ENCODE results near the gene COA6. TPM values are rescaled to one million over a fixed set of nuclear protein-coding genes. Genes with fewer than 3 reads are reported as not detected.
"Not testable (repeated sequence)": the region's sequence is repeated elsewhere in the genome, so short reads cannot be mapped to it uniquely, and the experiment has no call there.

COA6 gene
- total and polyA plus RNA-seq, 8 donors: 8.1 to 167 (median 52.3) TPM

DNA sequence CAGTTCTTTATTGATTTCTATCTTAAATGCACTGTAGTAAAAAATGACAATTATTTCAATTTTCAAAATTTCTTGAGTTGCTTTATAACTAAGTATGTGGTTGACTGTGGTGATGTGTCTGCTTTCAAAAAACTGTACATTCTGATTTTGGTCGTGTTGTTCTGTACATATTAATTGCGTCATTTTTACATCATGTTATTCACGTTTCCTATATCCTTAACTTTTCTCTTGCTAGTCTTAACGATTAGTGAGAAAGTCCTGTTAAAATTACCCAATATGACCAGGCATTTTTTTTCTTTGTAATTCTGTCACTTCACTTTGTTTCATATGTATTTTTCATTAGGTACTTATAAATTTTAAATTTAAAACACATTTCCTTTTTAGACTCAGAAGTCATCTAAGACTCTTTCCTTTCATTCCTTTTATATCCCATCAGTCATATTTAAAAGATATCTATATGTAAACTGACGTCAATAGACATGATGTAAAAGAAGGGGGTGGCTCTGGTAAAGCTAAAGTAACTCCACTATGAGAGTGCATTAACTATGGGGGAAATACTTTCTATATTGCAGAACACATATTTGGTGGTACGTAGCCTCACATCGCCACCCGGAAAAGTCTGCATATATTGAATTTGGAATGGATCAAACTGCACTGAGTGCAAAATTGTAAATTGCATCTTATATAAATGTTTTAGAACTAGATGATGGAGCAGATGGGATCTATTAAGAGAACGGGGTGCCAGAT is 1.1 kb upstream of the COA6 start:
- Histone ChIP-seq H3K4me1 (peaks cover 13 to 46% (median 34%) of the 10 kb centered on the region in 4 donors), H3K27me3 (no peaks in the 10 kb centered on the region), H3K4me3 (peak overlapping the region; percentile 63 to 86 (median 68)), H3K9me3 (no peaks in the 10 kb centered on the region), H3K27ac (peak overlapping the region in 3 of 5 donors; percentile 90 to 97 (median 96)), H3K36me3 (peaks cover 11 to 22% (median 19%) of the 10 kb centered on the region in 4 donors)
- TF ChIP-seq EP300 (IDR thresholded peaks at IDR 0.05): no peak
- no peak for TF ChIP-seq POLR2AphosphoS5 (IDR thresholded peaks at IDR 0.05)
- TF ChIP-seq CTCF (IDR thresholded peaks at IDR 0.05): no peak
- no peak for TF ChIP-seq POLR2A (IDR thresholded peaks at IDR 0.05)
- DNase-seq: peak in 1 of 2 donors; percentile 14
- WGBS, 5 donors: 36 to 48% (median 42%) methylated on average over 9 of the region's 9 CpGs
- intact Hi-C loops (cut with DNase I; ENCODE audit: low total_unique reads): no loop called here

DNA sequence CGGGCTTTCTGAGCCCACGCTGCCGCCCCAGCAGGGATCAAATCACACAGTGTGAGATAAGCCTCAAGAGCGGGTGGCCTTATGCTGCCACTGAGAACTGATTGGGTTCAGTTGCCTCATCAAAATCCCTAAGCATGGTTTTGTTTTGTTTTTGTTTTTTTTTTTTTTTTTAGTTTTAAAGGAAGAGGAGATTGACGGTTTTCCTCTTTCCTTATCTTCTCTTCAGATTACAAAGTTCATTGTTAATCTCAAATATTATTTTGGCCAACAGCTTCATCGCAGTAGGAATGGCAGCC is 651 bp downstream of the COA6 start:
- no peak for TF ChIP-seq POLR2AphosphoS5 (IDR thresholded peaks at IDR 0.05)
- no peak for TF ChIP-seq CTCF (IDR thresholded peaks at IDR 0.05)
- peak overlapping the region; percentile 63 to 86 (median 68) for H3K4me3 ChIP-seq
- peaks cover 17 to 39% (median 36%) of the 10 kb centered on the region in 4 donors for H3K36me3 ChIP-seq
- H3K27ac ChIP-seq: peak overlapping the region; percentile 90 to 97 (median 95)
- intact Hi-C loops (cut with DNase I; ENCODE audit: low total_unique reads): no loop called here
- peaks cover 13 to 50% (median 34%) of the 10 kb centered on the region in 4 donors for H3K4me1 ChIP-seq
- H3K27me3 ChIP-seq: no peaks in the 10 kb centered on the region
- WGBS, 5 donors: 2 to 5% (median 4%) methylated on average over 6 of the region's 6 CpGs
- no peaks in the 10 kb centered on the region for H3K9me3 ChIP-seq
- no peak for DNase-seq

DNA sequence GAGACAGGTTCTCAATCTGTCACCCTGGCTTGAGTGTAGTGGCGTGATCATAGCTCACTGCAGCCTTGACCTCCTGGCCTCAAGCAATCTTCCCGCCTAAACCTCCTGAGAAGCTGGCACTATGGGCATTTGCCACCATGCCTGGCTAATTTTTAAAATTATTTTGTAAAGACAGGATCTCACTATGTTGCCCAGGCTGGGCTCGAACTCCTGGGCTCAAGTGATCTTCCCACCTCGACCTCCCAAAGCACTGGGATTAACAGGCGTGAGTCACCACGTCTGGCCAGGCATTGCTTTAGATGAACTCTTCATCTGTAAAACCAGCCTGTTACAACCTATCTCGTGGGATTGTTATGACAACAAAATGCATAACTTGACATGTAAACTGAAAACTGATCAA is 2.4 kb downstream of the COA6 start:
- peaks cover 13 to 50% (median 34%) of the 10 kb centered on the region in 4 donors for H3K4me1 ChIP-seq
- H3K4me3 ChIP-seq: no peak overlapping the region
- no peak for DNase-seq
- intact Hi-C loops (cut with DNase I; ENCODE audit: low total_unique reads): no loop called here
- no peak for TF ChIP-seq CTCF (IDR thresholded peaks at IDR 0.05)
- TF ChIP-seq POLR2AphosphoS5 (IDR thresholded peaks at IDR 0.05): no peak
- TF ChIP-seq EP300 (IDR thresholded peaks at IDR 0.05): no peak
- no peak for TF ChIP-seq POLR2A (IDR thresholded peaks at IDR 0.05)
- no peaks in the 10 kb centered on the region for H3K27me3 ChIP-seq
- WGBS, 5 donors: 91 to 95% (median 92%) methylated on average over 7 of the region's 7 CpGs
- H3K27ac ChIP-seq: no peak overlapping the region
- no peaks in the 10 kb centered on the region for H3K9me3 ChIP-seq
- H3K36me3 ChIP-seq: peaks cover 22 to 57% (median 54%) of the 10 kb centered on the region in 4 donors

GRCh38 chr1:234379591-234380109 is 6.4 kb downstream of the COA6 start:
- intact Hi-C loops (cut with DNase I; ENCODE audit: low total_unique reads); H3K27ac ChIP-seq; H3K4me3 ChIP-seq; H3K9me3 ChIP-seq; DNase-seq; H3K27me3 ChIP-seq: not testable (repeated sequence)
- WGBS, 5 donors: 86 to 98% (median 92%) methylated on average over 5 of the region's 5 CpGs
- Histone ChIP-seq H3K4me1 (peaks cover 2 to 29% (median 17%) of the 10 kb centered on the region in 4 donors), H3K36me3 (peaks cover 25 to 87% (median 78%) of the 10 kb centered on the region in 4 donors)

Data from stomach (tissue), 9 donors.